Stimulated activated CD8-positive, alpha-beta memory T cell treated with anti-CD3 and anti-CD28 coated beads, Interleukin-7, amount 100 ng/mL, for 24 hours (primary cell): ENCODE measurements around the gene CETN1.

Experiments
- DNase-seq: peaks from one replicate; pipeline ENCODE4 v3.0.0-alpha.2; 2020; ENCODE audit warnings: low read depth

Gene CETN1

DNA sequence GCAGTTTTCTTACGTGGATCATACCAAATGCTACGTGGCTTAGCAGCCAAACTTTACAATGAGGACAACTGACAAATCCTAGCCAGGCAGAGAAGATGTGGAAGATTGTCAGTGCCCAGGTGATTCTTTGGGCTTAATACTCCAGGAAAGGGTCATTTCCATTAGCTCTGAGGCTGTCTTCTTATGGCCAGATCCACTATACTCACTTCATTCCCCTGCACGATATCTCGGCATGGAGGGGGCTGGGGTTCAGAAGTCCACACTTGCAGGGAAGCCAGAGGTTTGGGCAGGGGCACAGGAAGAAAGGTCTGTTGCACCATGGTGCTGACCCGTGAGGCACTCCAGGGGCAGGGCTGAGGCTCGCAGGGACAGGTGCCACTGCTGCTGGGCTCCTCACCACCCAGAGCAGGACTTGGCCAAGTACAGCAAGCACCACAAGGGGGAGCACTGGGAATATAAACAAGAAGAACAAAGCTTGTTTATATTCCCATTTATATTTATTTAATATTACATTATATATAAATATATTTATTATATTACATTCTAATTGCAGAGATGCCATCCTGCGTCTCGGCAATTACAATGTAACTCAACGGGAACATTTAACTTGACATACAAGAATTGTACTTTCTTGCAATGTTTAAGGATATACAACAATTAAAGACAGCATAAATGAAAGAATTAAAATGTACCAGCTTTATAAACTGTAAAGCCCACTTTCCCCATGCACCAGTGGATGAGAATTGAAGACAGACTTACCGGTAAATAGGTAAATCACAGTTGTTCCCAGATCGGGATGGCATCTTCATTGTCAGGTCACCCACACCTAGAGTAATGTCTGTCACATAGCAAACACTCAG is 43.8 kb downstream of the CETN1 start:
- peak; percentile 44 for DNase-seq

DNA sequence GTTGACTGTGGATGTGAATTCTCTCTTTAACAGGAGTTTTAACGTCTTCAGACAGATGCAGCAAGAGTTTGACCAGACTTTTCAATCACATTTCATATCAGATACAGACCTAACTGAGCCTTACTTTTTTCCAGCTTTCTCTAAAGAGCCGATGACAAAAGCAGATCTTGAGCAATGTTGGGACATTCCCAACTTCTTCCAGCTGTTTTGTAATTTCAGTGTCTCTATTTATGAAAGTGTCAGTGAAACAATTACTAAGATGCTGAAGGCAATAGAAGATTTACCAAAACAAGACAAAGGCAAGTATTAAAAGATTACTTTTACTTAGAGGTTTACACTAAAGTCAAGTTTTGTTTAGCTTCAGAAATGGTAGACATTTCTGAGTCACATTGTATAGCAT is 47.1 kb downstream of the CETN1 start:
- DNase-seq: no peak

DNA sequence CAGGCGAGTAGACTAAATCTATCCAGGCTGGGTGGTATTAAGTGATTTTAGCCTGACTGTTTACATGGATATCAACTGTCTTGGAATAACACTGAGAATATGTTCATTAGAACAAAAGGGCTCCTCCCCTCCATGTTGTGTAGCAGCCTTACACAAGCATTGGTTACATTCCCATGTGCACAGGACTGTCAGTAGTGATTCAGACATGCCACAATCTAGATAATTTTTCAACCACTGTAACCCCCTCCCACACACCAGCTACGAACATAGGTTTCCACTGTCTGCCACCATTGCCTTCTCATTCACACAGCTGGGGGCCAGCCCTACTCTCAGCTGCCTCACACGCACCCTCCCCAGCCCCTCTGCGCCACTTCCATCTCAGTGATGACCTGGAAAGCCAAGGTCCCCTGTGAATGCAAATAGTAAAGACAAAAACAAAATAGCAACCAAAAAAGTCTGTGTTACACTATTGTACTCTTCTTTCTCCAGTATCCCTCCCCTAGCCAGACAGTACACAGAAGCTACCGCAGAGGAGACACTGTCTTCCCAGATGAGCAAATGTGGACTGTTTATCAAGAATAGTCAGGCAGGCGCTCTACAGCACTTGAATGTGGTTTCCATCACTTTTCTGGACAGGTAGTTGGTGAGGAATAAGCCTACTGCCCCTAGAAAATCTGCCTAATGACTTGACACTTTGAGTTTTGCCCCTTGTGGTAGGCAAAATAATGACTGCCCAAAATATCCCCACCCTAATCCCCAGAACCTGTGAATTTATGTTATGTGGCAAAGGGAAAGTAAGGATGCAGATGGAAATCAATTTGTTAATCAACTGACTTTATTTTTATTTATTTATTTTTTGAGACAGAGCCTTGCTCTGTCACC is 49.3 kb downstream of the CETN1 start:
- DNase-seq: peak; percentile 3

DNA sequence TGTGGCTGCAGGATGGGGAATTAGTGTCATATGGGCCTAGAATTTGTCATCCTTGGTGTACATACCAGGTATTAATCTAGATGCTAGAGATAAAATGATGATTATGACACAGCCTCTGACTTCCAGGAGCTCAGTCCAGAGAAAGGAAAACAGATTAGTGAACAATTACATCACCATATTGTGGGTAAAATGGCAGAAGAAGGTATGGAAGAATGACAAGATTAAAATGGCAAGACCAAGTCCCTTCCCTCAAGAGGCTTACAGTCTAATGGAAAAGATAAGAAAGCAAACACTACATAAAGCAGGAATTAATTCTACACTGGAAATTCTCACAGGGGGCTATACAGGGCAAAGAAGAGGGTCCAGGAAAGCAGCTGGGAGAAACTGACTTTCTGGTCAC is 51.4 kb downstream of the CETN1 start:
- DNase-seq: no peak
